ENCODE measurements around the gene ATP5PF.
"Not testable (repeated sequence)": the region's sequence is repeated elsewhere in the genome, so short reads cannot be mapped to it uniquely, and the experiment has no call there.

The ATP5PF gene

GRCh38 chr21:25732091-25732760, 2.5 kb downstream of the ATP5PF start:
- no peak for DNase-seq (ENCODE audit: low spot score)
- in situ Hi-C loops (cut with MboI; ENCODE audit: low sequenced_read_pairs, unreplicated experiment) = no loop called here
- TF ChIP-seq CTCF (IDR thresholded peaks at IDR 0.05; ENCODE audit: borderline replicate concordance, control extremely low read depth, extremely low read depth, insufficient read depth, missing control alignments) = no peak

GRCh38 chr21:25722631-25723030, 12.1 kb downstream of the ATP5PF start:
- in situ Hi-C loops (cut with MboI; ENCODE audit: low sequenced_read_pairs, unreplicated experiment) = no loop called here
- no peak for TF ChIP-seq CTCF (IDR thresholded peaks at IDR 0.05; ENCODE audit: borderline replicate concordance, control extremely low read depth, extremely low read depth, insufficient read depth, missing control alignments)
- no peak for DNase-seq (ENCODE audit: low spot score)

- no peak for DNase-seq (ENCODE audit: low spot score)
- in situ Hi-C loops (cut with MboI; ENCODE audit: low sequenced_read_pairs, unreplicated experiment) = no loop called here
- no peak for TF ChIP-seq CTCF (IDR thresholded peaks at IDR 0.05; ENCODE audit: borderline replicate concordance, control extremely low read depth, extremely low read depth, insufficient read depth, missing control alignments)
Observed at GRCh38 chr21:25721987-25722386, 12.7 kb downstream of the ATP5PF start.

GRCh38 chr21:25717491-25718147, 17.1 kb downstream of the ATP5PF start:
- no peak for TF ChIP-seq CTCF (IDR thresholded peaks at IDR 0.05; ENCODE audit: borderline replicate concordance, control extremely low read depth, extremely low read depth, insufficient read depth, missing control alignments)
- no peak for DNase-seq (ENCODE audit: low spot score)
- in situ Hi-C loops (cut with MboI; ENCODE audit: low sequenced_read_pairs, unreplicated experiment) = no loop called here

- in situ Hi-C loops (cut with MboI; ENCODE audit: low sequenced_read_pairs, unreplicated experiment); DNase-seq (ENCODE audit: low spot score): not testable (repeated sequence)
Observed at GRCh38 chr21:25714066-25714465, 20.6 kb downstream of the ATP5PF start.

- no peak for TF ChIP-seq CTCF (IDR thresholded peaks at IDR 0.05; ENCODE audit: borderline replicate concordance, control extremely low read depth, extremely low read depth, insufficient read depth, missing control alignments)
- DNase-seq (ENCODE audit: low spot score) = no peak
- in situ Hi-C loops (cut with MboI; ENCODE audit: low sequenced_read_pairs, unreplicated experiment) = no loop called here
Observed at GRCh38 chr21:25710550-25710949, 24.2 kb downstream of the ATP5PF start.

- no peak for DNase-seq (ENCODE audit: low spot score)
- TF ChIP-seq CTCF (IDR thresholded peaks at IDR 0.05; ENCODE audit: borderline replicate concordance, control extremely low read depth, extremely low read depth, insufficient read depth, missing control alignments) = no peak
- in situ Hi-C loops (cut with MboI; ENCODE audit: low sequenced_read_pairs, unreplicated experiment) = no loop called here
Observed at GRCh38 chr21:25709684-25710265, 24.9 kb downstream of the ATP5PF start.

Measured in GM13976 (cell line).